ENCODE data around the gene C1orf141. TPM values are rescaled to one million over a fixed set of nuclear protein-coding genes. Genes with fewer than 3 reads are reported as not detected.

The C1orf141 gene
- total RNA-seq, 1 experiment from 2014 or later = not detected

DNA sequence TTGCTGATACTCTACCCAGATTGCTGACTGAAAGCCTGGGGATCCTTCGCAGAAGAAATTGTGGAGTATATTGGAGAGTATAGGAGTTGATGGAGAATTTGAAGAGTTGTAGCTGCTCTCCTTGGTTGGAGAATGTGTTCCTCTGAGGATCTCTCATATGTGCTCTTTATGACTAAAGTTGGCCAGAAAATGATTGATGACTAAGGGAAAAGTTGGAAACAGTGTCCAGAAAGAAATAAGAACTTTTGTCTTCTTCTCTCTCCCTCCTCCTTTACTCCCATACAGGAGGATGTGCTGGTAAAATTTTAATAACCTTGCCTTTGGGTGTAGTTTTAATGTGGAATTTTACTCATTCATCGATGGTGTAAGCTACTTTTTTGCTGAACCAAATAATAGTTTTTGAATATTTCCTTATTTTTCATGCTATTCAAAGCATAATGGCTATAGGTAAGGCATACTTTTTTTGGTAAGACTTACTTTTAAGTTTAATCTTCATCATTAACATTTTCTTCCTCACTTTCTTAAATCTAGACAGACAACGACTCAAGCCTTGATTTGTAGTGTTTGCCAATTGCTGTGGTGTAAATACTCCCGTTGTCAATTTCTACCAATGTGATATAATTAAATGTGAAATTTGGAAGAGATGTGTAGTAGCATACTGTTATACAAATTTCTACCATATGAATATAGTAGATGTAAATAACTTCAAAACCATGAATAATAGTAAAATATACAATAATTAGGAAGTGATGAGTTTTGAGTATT, 13.7 kb downstream of the C1orf141 start:
- Mint-ChIP-seq H3K9me3 (ENCODE audit: low read depth, unreplicated experiment) (no peaks in the 10 kb centered on the region), H3K4me3 (ENCODE audit: low read depth, unreplicated experiment) (no peak overlapping the region), H3K27me3 (ENCODE audit: unreplicated experiment) (no peaks in the 10 kb centered on the region), H3K27ac (ENCODE audit: unreplicated experiment) (no peak overlapping the region), H3K4me1 (ENCODE audit: low read depth, unreplicated experiment) (no peaks in the 10 kb centered on the region), H3K36me3 (ENCODE audit: insufficient read depth, unreplicated experiment) (no peaks in the 10 kb centered on the region)
- CTCF ChIA-PET = interaction anchor here (1.1 kb wide), 1 partner anchor 25 kb away, joined by 3 read pairs; no protein-coding TSS in a partner anchor
- TF ChIP-seq, protein P1, sequence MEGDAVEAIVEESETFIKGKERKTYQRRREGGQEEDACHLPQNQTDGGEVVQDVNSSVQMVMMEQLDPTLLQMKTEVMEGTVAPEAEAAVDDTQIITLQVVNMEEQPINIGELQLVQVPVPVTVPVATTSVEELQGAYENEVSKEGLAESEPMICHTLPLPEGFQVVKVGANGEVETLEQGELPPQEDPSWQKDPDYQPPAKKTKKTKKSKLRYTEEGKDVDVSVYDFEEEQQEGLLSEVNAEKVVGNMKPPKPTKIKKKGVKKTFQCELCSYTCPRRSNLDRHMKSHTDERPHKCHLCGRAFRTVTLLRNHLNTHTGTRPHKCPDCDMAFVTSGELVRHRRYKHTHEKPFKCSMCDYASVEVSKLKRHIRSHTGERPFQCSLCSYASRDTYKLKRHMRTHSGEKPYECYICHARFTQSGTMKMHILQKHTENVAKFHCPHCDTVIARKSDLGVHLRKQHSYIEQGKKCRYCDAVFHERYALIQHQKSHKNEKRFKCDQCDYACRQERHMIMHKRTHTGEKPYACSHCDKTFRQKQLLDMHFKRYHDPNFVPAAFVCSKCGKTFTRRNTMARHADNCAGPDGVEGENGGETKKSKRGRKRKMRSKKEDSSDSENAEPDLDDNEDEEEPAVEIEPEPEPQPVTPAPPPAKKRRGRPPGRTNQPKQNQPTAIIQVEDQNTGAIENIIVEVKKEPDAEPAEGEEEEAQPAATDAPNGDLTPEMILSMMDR (IDR thresholded peaks at IDR 0.05; ENCODE audit: unreplicated experiment) = no peak
- intact Hi-C loops (cut with micrococcal nuclease; ENCODE audit: unreplicated experiment) = no loop called here
- no peak for DNase-seq
- no TSS peak for BruUV-seq (replicated peaks)

DNA sequence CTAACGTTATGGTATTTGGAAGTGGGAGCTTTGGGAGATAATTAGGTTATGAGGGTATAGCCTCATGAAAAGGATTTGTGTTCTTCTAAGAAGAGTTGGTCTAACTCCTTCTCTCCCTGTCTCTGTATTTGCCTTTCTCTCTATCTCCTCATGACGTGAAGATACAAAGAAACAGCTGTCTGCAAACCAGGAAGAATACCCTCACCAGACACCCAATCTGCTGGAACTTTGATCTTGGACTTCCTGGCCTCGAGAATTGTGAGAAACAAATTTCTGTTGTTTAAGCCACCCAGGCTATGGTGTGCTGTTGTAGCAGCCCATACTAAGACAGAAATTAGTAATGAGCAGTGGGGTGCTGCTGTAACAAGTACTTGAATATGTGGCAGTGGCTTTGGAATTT, 16.1 kb downstream of the C1orf141 start:
- TF ChIP-seq, protein P1 (IDR thresholded peaks at IDR 0.05; ENCODE audit: unreplicated experiment) = no peak
- no peak overlapping the region for H3K4me3 Mint-ChIP-seq (ENCODE audit: low read depth, unreplicated experiment)
- DNase-seq = no peak
- no peak overlapping the region for H3K27ac Mint-ChIP-seq (ENCODE audit: unreplicated experiment)
- H3K4me1 Mint-ChIP-seq (ENCODE audit: low read depth, unreplicated experiment) = no peaks in the 10 kb centered on the region
- intact Hi-C loops (cut with micrococcal nuclease; ENCODE audit: unreplicated experiment) = no loop called here
- CTCF ChIA-PET = no interaction called here
- no peaks in the 10 kb centered on the region for H3K9me3 Mint-ChIP-seq (ENCODE audit: low read depth, unreplicated experiment)
- no TSS peak for BruUV-seq (replicated peaks)
- no peaks in the 10 kb centered on the region for H3K36me3 Mint-ChIP-seq (ENCODE audit: insufficient read depth, unreplicated experiment)
- H3K27me3 Mint-ChIP-seq (ENCODE audit: unreplicated experiment) = no peaks in the 10 kb centered on the region

DNA sequence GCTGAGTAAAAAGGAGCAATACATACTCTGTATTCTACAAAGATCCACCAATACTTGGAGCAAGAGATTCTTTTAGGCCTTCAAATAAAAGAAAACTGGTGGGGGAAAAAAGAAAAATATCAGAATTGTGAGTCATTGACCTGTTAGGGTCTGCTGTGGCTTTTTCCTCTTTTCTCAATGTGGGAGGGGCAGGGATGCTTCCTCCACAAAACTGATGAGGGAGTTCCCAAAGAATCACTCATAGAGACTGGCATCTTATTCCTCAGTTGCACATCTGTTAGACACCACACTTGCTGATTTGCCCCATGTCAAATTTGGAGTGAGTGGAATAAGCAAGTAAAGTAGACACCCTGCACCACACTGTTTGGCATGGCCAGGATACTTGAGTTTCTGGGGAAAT, 16.6 kb downstream of the C1orf141 start:
- Mint-ChIP-seq H3K4me1 (ENCODE audit: low read depth, unreplicated experiment) (no peaks in the 10 kb centered on the region), H3K36me3 (ENCODE audit: insufficient read depth, unreplicated experiment) (no peaks in the 10 kb centered on the region), H3K4me3 (ENCODE audit: low read depth, unreplicated experiment) (no peak overlapping the region), H3K27me3 (ENCODE audit: unreplicated experiment) (no peaks in the 10 kb centered on the region), H3K9me3 (ENCODE audit: low read depth, unreplicated experiment) (no peaks in the 10 kb centered on the region), H3K27ac (ENCODE audit: unreplicated experiment) (no peak overlapping the region)
- no TSS peak for BruUV-seq (replicated peaks)
- CTCF ChIA-PET = no interaction called here
- intact Hi-C loops (cut with micrococcal nuclease; ENCODE audit: unreplicated experiment) = no loop called here
- no peak for DNase-seq
- TF ChIP-seq, protein P1 (IDR thresholded peaks at IDR 0.05; ENCODE audit: unreplicated experiment) = no peak

DNA sequence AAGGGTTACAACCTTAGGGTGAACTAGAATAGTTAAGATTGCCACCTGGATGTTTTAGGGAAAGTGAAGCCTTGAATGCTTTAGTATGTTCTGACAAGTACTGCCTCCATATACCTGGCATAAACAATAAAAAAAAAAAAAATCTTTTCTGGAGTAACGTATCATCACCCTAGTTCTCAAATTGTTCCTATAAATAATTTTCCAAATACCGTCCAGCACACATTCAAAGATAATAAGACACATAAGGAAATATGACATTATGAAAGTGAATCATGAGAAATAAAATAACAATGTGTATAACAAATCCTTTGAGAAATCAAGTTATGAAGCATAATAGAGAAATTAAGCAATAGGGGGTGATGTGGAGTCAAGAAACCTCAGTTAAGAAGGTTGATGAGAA, 20.6 kb downstream of the C1orf141 start:
- Mint-ChIP-seq H3K27me3 (ENCODE audit: unreplicated experiment) (no peaks in the 10 kb centered on the region), H3K36me3 (ENCODE audit: insufficient read depth, unreplicated experiment) (no peaks in the 10 kb centered on the region), H3K4me3 (ENCODE audit: low read depth, unreplicated experiment) (no peak overlapping the region), H3K4me1 (ENCODE audit: low read depth, unreplicated experiment) (no peaks in the 10 kb centered on the region), H3K27ac (ENCODE audit: unreplicated experiment) (no peak overlapping the region), H3K9me3 (ENCODE audit: low read depth, unreplicated experiment) (no peaks in the 10 kb centered on the region)
- CTCF ChIA-PET = interaction anchor here (0.5 kb wide), 1 partner anchor 120 kb away, joined by 4 read pairs; no protein-coding TSS in a partner anchor
- no TSS peak for BruUV-seq (replicated peaks)
- DNase-seq = no peak
- TF ChIP-seq, protein P1 (IDR thresholded peaks at IDR 0.05; ENCODE audit: unreplicated experiment) = no peak
- intact Hi-C loops (cut with micrococcal nuclease; ENCODE audit: unreplicated experiment) = no loop called here

Measured in Calu3 (cell line).